Lung (tissue), 12 donors: ENCODE data around the gene WDR35. TPM values are rescaled to one million over a fixed set of nuclear protein-coding genes. Genes with fewer than 3 reads are reported as not detected.

ENCODE experiments used
- ATAC-seq: fragments of 200-7000 bp; cut with Tn5 transposase; one replicate; pipeline ENCODE4 v1.9.1; 2020; ENCODE audit warnings: moderate number of reproducible peaks; ENCODE audit not compliant: insufficient read depth, low FRiP score
- DNase-seq, 3 donors: peaks; one replicate each; pipeline ENCODE4 v3.0.0-alpha.2; 2013 to 2017
- H3K27ac ChIP-seq, 2 donors: one replicate each; pipeline ENCODE4 v1.5.1; 2013; ENCODE audit warnings: mild to moderate bottlenecking in 2 of 2, moderate library complexity in 2 of 2, control low read depth in 1 of 2, inconsistent platforms in 1 of 2, low read depth in 1 of 2, low read length in 1 of 2
- H3K27me3 ChIP-seq, 3 donors: one replicate each; pipeline ENCODE4 v1.5.1; 2013; ENCODE audit warnings: low read length in 2 of 3; ENCODE audit not compliant: control insufficient read depth in 3 of 3, insufficient read depth in 3 of 3
- H3K36me3 ChIP-seq, 4 donors: one replicate each; pipeline ENCODE4 v1.5.1; 2013; ENCODE audit warnings: low read length in 4 of 4, mild to moderate bottlenecking in 1 of 4, moderate library complexity in 1 of 4; ENCODE audit not compliant: control insufficient read depth in 4 of 4, insufficient read depth in 4 of 4
- H3K4me1 ChIP-seq, 5 donors: one replicate each; pipeline ENCODE4 v1.5.1; 2013; ENCODE audit warnings: low read length in 5 of 5, mild to moderate bottlenecking in 2 of 5, moderate library complexity in 1 of 5; ENCODE audit not compliant: control insufficient read depth in 5 of 5, insufficient read depth in 5 of 5
- H3K4me3 ChIP-seq: one replicate; pipeline ENCODE4 v1.5.1; 2013; ENCODE audit warnings: mild to moderate bottlenecking, control low read depth, moderate library complexity
- H3K9ac ChIP-seq, 2 donors: one replicate each; pipeline ENCODE4 v1.5.1; 2013; ENCODE audit warnings: low read length in 2 of 2, control low read depth in 1 of 2; ENCODE audit not compliant: insufficient read depth in 1 of 2
- H3K9me3 ChIP-seq, 4 donors: one replicate each; pipeline ENCODE4 v1.5.1; 2013; ENCODE audit warnings: low read length in 3 of 4, mild to moderate bottlenecking in 1 of 4, moderate library complexity in 1 of 4; ENCODE audit not compliant: control insufficient read depth in 4 of 4, insufficient read depth in 3 of 4
- CTCF ChIP-seq: IDR thresholded peaks from 2 replicates; pipeline ENCODE4 v1.5.1; 2012; ENCODE audit warnings: mild to moderate bottlenecking; ENCODE audit errors: control extremely low read depth, extremely low read depth
- WGBS, 2 donors: extraction: QIAGEN DNeasy Blood & Tissue Kit; methylation state at CpG; one replicate each; pipeline ENCODE4 v1.1.7; 2013; 5-methylcytosine and 5-hydroxymethylcytosine counted together
- polyA plus RNA-seq, 2 donors: library from polyadenylated mRNA; stranded (reverse); fragments of 200-250 nt; gene quantifications; one replicate each; pipeline ENCODE4 v1.2.1, GENCODE V29; 2013
- total RNA-seq, 2 donors: library from RNA; depleted of rRNA in 1 of 2; stranded (reverse); fragments of >200 nt in 1 of 2; gene quantifications; one replicate each; pipeline ENCODE4 v1.2.1, GENCODE V29; 2014 to 2021
- donor health status: control.
- donor health status: control.
- donor health status: Bipolar disorder and iron deficiency.
- donor health status: healthy.
- donor health status: DM: yes; HTN: yes; CAD: no.

WDR35 gene
- total and polyA plus RNA-seq, 4 donors: 2.8 to 25.9 (median 9.0) TPM

GRCh38 chr2:20008703-20009102 lies 18.8 kb upstream of the WDR35 start:
- H3K4me1 ChIP-seq: peaks cover 0 to 15% (median 4%) of the 10 kb centered on the region in 5 donors
- H3K9me3 ChIP-seq: no peaks in the 10 kb centered on the region
- peaks cover 0 to 2% (median 0%) of the 10 kb centered on the region in 3 donors for H3K27me3 ChIP-seq
- no peak for ATAC-seq
- no peak overlapping the region for H3K9ac ChIP-seq
- H3K36me3 ChIP-seq: no peaks in the 10 kb centered on the region
- no peak overlapping the region for H3K4me3 ChIP-seq
- no peak for DNase-seq
- WGBS, 2 donors: 73 to 88% methylated on average over 5 of the region's 5 CpGs
- no peak overlapping the region for H3K27ac ChIP-seq
- TF ChIP-seq CTCF: no peak

- no peak overlapping the region for H3K27ac ChIP-seq
These were observed 16.1 kb upstream of the WDR35 start for GRCh38 chr2:20005891-20006470.

GRCh38 chr2:20005067-20005627 lies 15.2 kb upstream of the WDR35 start:
- Histone ChIP-seq H3K9me3 (no peaks in the 10 kb centered on the region), H3K9ac (no peak overlapping the region), H3K27ac (no peak overlapping the region), H3K4me3 (no peak overlapping the region), H3K36me3 (no peaks in the 10 kb centered on the region), H3K4me1 (no peaks in the 10 kb centered on the region), H3K27me3 (no peaks in the 10 kb centered on the region)
- DNase-seq (no peak), ATAC-seq (no peak)
- TF ChIP-seq CTCF: no peak
- 96 to 98% methylated on average over 10 of the region's 10 CpGs for WGBS, 2 donors

More at GRCh38 chr2:20005891-20006470, 16.1 kb upstream of the WDR35 start:
- 92 to 97% methylated on average over 17 of the region's 17 CpGs for WGBS, 2 donors
- TF ChIP-seq CTCF: no peak
- Histone ChIP-seq H3K9me3 (no peaks in the 10 kb centered on the region), H3K27me3 (no peaks in the 10 kb centered on the region), H3K36me3 (no peaks in the 10 kb centered on the region), H3K4me1 (no peaks in the 10 kb centered on the region), H3K4me3 (no peak overlapping the region), H3K9ac (no peak overlapping the region)
- no peak for DNase-seq
- no peak for ATAC-seq

GRCh38 chr2:20001361-20001863 lies 11.5 kb upstream of the WDR35 start:
- 81 to 87% methylated on average over 2 of the region's 2 CpGs for WGBS, 2 donors
- Histone ChIP-seq H3K4me1 (no peaks in the 10 kb centered on the region), H3K27ac (no peak overlapping the region), H3K9ac (no peak overlapping the region), H3K36me3 (no peaks in the 10 kb centered on the region), H3K9me3 (no peaks in the 10 kb centered on the region), H3K4me3 (no peak overlapping the region), H3K27me3 (no peaks in the 10 kb centered on the region)
- DNase-seq: no peak
- no peak for ATAC-seq
- TF ChIP-seq CTCF: no peak
